HG02885 (cell line): Measurements from ENCODE around the gene DHRS13.
"Not testable (repeated sequence)": the region's sequence is repeated elsewhere in the genome, so short reads cannot be mapped to it uniquely, and the experiment has no call there.

ENCODE experiments used
- ATAC-seq: cut with Tn5 transposase; IDR thresholded peaks from one replicate; pipeline ENCODE4 v1.9.1; 2021; ENCODE audit warnings: mild to moderate bottlenecking; ENCODE audit not compliant: unreplicated experiment, poor library complexity

Gene DHRS13

DNA sequence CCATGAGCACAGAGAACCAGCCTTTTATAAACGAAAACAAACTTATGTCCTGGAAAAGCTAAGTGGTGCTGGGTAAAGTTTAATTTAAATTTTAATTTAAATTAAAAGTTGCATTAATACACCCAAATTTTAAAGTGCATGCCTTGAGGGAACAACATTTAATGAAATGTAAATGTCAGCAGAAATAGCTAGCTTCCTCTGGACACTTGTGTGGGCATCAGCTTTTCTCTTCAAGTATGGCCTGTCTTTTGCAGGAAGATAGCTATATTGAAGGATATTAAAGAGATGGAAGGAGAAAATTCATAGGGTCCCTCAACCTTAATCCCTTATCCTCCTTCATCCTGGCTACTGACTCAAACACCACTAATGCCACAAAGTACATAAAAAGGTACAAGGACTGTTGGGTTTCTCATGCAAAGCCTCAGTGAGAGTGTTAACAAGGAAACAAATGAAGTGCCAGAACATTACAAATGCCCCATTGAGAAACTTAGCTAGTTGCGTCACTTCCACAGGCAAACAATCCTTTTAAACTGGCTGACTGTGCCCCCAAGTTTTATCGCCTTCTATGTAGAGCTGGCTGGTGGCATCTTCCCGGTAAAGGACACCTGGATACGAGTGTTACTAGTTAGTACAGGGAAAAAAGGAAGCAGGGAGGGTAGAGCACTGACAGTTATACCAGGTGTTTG is 34.3 kb upstream of the DHRS13 start:
- no peak for ATAC-seq

DNA sequence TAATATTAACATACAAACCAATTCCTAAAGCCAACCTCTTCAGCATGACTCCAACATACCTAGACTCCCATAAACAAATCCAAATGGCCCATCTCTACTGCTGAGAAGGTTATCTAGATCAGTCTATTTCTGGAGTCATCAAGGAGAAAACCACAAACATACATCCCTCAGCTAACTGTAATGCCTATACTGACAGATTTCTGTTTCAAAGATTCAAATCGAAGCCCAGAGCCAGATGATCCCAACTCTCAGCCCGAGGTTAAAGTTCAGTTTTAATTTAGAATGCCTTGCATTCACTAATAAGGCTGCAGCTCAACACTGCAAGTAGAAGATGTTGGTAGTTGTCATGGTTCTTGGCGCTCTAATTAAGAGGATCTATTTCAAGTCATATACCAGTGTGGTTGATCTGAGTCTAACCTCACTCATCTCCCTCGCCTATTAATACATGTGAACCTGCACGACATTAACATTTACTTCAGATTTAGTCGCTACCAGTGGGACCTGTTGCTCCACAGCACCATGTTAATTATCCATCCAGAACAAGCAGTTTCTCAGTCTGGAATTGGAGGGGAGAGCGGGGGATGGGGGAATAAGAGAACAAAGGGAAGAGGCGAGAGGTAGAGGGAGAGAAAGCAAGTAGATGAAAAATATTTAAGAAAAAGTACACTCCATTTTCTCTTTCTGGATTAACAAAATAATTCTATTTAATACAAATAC is 33.0 kb upstream of the DHRS13 start:
- ATAC-seq = no peak

DNA sequence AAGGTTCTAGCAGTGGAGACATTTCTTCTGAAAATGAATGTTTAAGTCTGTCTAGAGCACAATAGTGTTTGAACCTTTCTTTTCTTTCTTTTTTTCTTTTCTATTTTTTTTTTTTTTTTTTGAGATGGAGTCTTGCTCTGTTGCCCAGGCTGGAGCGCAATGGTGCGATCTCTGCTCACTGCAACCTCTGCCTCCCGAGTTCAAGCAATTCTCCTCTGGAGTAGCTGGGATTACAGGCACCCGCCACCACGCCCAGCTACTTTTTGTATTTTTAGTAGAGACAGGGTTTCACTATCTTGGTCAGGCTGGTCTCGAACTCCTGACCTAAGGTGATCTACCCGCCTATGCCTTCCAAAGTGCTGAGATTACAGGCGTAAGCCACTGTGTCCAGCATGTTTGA is 31.6 kb upstream of the DHRS13 start:
- not testable (repeated sequence) for ATAC-seq

DNA sequence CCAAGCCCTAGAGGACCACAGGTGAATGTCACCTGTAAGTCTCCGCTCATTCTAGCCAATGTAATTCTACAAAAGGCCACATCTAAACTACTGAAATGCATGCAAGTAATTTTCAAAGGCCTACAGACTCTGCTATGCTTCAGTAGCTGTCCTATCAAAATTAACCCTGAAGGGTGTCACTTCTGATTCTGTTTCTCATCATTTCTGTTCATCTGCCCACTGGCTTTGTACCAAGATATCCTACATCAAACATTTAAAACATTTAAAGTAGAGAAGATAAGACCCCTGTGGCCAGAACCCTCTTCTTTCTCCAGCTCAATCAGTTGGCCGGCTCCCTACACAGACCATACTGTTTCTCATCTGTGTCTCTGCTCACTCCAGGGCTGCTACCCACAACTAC is 26.9 kb upstream of the DHRS13 start:
- no peak for ATAC-seq

DNA sequence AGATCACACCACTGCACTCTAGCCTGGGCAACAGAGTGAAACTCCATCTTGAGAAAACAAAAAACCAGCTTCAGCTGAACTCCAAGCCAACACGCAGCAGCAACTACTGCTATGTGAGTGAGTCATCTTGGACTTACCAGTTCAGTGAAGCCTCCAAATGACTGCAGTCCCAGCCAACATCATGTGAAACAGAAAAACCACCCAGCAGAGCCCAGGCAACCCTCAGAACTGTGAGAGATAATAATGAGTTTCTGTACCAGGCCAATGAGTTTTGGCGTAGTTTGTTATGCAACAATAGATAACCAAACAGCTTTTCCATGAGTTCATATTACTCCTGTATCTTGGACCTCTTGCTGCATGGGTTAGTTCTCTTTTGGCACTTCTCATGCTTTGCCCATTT is 25.2 kb upstream of the DHRS13 start:
- no peak for ATAC-seq

DNA sequence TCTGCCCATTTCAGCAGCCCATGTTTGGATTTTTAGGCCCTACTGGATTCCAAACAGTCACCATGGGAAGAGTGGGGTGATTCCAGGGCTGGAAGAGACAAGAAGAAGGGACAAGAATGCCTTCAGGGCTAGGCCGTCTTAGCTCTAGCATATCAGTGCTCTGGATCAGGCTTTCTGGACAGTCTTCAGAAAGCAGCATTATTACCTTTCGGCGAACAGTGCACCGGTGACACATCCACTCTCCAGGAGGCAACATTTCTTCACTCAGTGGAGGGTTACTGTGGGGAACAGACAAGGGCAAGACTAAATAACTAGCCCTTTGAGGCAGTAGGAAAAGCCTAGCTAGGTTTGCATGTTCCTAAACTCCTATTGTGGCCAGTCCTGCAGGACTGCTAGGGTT is 23.9 kb upstream of the DHRS13 start:
- no peak for ATAC-seq

DNA sequence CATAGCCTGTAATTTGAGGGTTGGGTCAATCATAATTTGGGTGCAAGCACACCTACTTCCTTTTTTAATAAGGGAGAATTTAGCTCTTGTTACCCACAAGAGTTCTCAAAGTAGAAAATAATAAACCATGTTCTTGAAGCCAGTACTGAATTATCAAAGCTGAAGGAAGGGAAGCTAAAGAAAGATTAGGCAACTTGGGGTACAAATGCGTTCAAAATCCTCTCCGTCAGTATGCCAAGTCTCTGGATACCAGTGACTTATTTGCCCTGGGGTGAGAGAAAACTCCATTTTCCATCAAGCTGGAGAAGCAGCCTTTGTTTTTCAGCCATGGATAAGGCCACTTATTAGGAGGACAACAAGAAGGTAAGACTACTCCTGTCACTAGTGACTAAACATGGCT is 23.5 kb upstream of the DHRS13 start:
- no peak for ATAC-seq

DNA sequence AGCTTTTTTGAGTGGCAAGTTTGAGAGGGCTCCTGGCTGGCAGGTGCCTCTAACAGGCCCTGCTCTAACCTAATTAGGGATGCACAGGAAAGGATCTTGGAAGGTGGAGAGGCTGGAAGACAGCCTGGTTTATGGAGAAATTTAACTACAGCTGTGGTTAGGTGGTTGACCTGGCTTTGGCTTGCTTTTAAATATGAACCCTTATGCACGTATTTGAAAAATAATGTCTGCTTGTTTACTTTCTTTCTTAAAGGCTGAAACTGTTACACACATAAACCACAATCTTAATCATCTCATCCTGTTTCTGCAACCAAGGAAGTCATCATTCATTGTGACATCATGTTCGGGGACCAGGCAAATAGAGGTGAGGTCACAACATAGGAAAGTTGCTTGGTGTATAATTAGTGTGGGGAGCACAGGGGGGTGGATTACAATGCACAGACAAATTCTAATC is 23.1 kb upstream of the DHRS13 start:
- ATAC-seq = no peak

DNA sequence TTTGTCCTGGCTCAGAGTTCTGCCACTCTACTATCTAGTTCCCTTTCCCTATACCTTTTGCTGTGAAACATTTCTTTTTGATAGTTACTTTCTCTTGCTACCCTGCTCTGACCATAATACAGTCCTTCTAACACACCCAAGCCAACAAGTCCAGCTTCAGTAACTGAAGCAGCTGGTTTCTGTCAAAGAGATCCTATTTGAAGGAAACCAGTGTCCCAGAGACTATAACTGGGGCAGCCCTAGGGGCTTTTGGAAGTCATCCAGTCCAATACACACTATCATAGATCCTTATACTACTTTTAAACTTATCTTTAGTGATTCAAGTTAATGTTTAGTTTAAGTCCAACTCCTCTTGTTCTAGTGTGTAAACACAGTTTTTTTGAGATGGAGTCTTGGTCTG is 17.3 kb upstream of the DHRS13 start:
- no peak for ATAC-seq

DNA sequence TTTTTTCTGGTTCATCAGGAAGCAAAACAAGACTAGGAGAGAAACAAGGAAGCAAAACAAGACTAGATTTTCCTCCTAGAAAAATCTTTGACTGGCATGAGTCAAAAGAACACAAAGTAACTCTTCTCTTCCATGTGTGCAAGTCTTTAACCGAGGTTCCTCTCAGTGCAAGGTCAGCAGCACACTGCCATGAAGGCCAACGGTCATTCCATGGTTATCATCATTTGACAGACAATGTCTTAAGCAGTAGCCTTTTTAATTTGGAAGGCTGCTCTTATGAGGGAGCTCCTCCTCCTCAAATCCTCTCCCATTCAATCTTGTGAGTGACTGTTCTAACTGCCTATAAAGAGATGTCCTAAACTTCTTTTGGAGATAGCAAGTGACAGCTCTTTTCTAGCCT is 15.4 kb upstream of the DHRS13 start:
- ATAC-seq = no peak

DNA sequence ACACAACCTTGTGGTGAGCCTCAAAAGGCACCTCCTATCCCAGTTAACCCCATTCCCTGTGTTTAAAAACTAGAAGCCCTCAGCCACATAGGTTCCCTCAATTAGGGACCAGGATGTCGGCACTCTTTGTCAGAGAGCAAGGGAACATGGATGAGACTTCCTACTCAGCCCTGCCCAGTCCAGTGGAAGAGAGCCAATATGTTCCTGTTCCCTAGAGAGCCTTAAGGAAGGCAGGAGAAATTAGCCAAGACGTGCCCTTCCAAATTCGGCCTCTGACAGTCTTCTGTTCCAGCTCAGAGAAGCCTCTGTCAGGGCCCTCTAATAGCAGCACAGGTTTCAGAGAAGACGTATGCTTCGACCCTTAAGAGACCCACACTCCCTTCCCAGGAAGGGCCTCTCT is 14.6 kb upstream of the DHRS13 start:
- ATAC-seq = no peak

DNA sequence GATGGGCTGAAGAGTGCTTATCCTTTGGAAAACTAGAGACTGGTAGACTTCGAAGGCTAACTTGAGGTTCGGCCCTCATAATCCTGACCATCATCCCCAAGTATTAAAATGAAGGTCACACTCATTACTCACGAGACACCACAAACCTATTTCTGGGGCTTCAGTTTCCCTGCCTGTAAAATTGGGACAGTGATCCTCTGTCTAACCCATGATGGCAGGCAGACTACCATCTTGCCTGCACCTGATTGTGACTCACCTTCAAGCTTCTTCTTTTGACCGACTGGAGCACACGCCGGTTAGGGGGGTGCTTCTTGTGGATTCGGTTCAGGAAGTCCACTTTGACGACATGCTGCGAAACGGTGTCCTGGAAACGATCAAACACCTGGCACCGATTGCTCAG is 14.2 kb upstream of the DHRS13 start:
- ATAC-seq = no peak

DNA sequence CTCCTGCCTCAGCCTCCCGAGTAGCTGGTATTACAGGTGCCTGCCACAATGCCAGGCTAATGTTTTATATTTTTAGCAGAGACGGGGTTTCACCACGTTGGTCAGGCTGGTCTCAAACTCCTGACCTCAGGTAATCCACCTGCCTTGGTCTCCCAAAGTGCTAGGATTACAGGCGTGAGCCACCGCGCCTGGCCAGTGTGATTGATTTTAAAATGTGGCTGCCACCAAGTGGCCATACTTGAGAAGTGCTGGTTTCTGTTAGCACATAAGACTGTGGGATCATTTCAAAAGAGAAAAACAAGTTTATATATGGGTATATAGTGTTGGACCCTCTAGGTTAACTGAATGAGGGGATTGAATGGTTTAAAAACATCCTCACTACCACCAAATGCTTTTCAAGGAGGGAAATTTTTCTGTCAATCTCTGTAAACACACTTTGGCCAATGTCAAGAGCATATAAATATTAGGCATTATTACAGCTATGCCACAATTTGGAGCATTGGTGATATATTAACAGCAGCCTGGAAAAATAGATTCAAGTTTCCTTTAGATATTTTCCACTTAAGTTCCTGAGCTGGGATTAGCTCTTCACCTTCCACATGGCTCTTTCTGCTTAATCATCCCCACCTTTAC is 13.5 kb upstream of the DHRS13 start:
- ATAC-seq = no peak

DNA sequence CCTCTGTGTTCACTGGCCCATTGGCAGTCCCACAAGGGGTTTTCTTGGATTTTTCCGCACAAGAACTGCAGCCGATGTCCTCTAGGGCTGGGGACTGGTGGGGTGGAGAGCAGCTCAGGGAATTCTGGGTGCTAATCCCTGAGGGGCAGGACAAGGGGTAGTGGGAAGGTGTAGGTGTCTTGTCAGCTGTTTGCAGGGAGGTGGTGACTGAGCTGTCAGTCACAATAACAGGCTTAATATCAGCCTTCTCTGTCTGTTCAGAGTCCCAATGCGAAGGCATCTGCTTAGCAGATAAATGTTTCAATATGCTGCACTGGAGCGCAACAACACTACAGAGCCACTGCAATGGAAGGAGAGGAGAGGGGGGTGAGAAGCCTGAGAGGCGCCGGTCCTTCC is 10.1 kb upstream of the DHRS13 start:
- ATAC-seq = no peak

DNA sequence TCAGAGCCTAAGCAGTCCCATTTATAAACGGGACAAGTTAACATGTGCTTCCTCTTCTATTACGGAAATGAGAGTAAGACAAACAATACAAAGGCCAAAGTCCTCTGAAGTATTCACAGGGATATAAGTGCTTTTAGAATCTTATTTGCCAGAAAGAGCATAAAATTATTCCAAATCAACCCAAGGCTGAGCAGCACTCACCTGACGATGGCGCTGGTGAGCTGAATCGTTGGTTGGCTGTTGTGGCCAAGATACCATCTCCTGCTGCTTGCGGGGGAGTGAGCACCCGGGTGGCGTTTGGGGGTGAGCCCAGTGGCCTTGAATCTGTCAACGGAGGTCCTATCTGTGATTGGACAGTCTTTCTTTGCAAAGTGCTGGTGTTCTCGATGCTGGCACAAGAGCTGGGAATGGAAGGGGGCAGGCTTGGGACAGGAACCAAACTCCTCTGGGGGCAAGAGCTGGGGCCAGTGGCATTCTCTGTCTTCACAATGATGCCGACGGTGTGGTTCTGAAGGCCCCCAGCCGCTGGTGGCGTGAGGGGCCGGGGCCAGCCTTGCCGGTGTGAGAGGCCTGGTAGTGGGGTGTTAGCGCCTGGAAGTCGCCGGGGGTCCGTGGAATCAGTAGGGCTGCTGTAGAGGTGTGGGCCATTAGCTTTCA is 9.5 kb upstream of the DHRS13 start:
- ATAC-seq = no peak

DNA sequence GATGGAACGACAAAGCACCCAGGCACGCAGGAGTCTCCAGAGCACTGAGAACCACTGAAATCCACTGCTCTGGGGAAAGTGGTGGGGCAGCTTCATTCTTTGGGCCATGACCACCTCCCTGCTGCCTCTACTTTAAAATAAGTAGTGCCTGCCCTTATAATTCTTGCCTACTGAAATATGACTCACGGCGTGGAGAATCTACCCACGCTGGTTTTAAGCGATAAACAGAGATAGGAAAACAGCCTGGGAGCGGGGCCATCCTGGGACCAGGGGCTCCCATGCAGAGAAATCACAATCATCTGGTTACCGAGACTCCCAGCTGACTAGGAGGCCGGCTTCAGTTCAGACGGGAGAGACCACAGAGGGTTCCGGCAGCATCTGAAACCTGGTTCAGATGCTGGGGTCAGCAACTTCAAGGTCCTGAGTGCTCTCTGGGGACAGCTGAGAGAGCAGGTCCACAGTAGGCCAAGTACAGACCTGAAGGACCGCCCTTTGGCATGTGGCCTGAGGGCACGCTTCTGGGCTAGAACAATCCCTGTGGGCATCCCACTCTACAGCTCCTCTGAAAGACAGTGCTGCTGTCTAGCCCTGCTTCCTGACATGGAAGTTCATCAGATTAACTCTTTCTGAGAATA is 8.6 kb upstream of the DHRS13 start:
- ATAC-seq = no peak

DNA sequence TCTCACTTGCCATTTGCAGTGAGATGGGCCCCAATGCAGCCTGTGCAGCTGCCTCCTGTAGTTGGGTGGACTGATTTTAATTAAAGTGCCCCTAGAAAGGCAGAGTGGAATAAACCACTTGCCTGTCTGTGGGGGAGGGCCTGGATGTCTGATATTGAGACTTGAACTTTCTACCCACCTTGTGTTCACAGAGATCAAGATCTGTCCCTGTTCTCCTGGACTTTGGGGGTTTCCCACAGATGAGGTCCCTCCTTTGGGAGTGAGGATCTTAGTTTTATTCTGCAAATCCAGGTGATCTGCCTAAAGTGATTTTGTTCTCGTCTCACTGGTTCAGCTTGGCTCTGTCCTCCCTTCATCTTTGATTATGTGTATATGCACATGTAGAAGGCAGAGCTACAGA is 7.7 kb upstream of the DHRS13 start:
- ATAC-seq = no peak

DNA sequence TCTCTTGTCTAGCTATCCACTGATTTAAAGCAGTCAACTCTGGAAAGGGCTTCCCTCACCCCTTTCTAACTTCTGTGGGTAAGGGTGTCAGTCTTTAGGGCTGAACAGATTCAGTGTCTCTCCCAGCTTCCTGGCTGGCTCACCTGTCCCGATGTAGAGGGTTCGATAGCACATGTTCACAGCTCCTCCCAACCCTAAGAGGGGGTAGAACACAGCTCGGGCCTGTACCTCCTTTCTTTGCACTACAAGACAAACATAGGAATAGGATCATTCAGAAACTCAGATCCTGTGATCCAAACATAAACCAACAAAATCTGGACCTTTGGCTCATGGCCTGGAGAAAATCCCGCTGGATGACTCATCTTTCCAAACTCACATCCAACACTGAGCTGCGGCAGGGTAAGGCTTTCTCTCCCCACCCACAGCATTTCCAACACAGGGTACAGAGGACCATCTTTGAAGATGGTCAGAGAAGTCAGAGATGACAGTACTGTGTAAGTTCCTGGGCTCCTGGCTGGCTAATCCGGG is 5.8 kb upstream of the DHRS13 start:
- ATAC-seq = no peak

DNA sequence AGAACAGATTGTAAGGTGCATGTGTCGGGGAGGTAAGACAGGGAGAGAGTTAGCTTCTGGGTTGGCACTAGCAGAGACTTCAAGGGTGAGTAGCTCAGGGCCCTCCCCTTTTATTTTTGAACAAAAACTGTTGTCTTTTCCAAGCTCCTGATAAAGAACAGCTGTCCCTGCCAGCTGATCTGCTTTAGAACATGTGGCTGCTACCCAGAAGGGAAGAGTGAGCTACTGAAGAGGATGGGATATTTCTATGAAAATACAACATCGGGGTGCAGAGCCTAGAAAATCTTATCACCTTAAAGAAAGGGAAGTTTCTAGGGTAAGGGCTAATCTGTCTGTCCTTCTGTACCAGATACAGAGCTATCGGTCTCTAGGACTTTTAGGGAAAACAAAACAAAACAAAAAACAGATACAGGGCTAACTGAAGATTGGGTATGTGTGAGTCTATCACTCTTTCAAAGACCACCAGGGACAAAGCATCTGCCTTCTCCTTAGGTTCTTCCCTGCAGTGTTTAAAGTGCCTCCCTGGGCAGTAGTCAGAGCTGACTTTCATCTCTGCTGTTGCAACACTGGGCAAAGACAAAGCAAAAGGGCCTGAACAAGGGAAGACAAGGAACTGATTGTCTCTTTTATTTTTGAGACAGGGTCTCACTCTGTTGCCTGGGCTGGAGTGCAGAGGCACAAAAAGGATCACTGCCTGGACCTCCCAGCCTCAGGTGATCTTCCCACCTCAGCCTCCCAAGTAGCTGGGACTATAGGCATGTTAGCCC is 5.0 kb upstream of the DHRS13 start:
- no peak for ATAC-seq
